H1 (cell line): ENCODE results near the gene VGLL3. TPM values are rescaled to one million over a fixed set of nuclear protein-coding genes. Genes with fewer than 3 reads are reported as not detected.

Source experiments
- BACH1 ChIP-seq: IDR thresholded peaks from 2 replicates; pipeline ENCODE4 v1.6.1; 2012; ENCODE audit warnings: low read length, improper control_type of control experiment
- BCL11A ChIP-seq, 2 experiments: IDR thresholded peaks; one replicate each; pipeline ENCODE4 v1.6.1; 2011; ENCODE audit warnings: low read depth in 2 of 2, low read length in 2 of 2, mild to moderate bottlenecking in 2 of 2
- CBX8 ChIP-seq: fragments of 300-800, 300-1000 bp; sonication (generic); IDR thresholded peaks from 2 replicates; pipeline ENCODE4 v1.7.1; 2016; ENCODE audit warnings: low read depth, low read length, borderline replicate concordance
- CHD7 ChIP-seq: fragments of 300-600 bp; sonication (generic); IDR thresholded peaks from 2 replicates; pipeline ENCODE4 v1.7.1; 2012; ENCODE audit warnings: low read length, moderate library complexity, mild to moderate bottlenecking, inconsistent platforms; ENCODE audit not compliant: insufficient replicate concordance
- GTF2F1 ChIP-seq: IDR thresholded peaks from 2 replicates; pipeline ENCODE4 v1.6.1; 2012; ENCODE audit warnings: low read depth, low read length, improper control_type of control experiment, borderline replicate concordance
- HDAC6 ChIP-seq: IDR thresholded peaks from one replicate; pipeline ENCODE4 v1.7.1; 2012; ENCODE audit warnings: low read depth, mild to moderate bottlenecking, inconsistent platforms, low read length, moderate library complexity
- MAFK ChIP-seq: IDR thresholded peaks from 2 replicates; pipeline ENCODE4 v1.6.1; 2012; ENCODE audit warnings: low read depth, mild to moderate bottlenecking, improper control_type of control experiment, low read length
- NRF1 ChIP-seq: IDR thresholded peaks from 2 replicates; pipeline ENCODE4 v1.6.1; 2011; ENCODE audit warnings: mild to moderate bottlenecking, low read depth, low read length, improper control_type of control experiment
- POLR2A ChIP-seq, 2 experiments: IDR thresholded peaks; 1 replicate in 1 of 2; 2 replicates in 1 of 2; pipeline ENCODE4 v1.6.1; 2011; ENCODE audit warnings: low read depth in 2 of 2, low read length in 2 of 2, mild to moderate bottlenecking in 2 of 2; ENCODE audit errors: control extremely low read depth in 1 of 2
- RFX5 ChIP-seq: IDR thresholded peaks from 2 replicates; pipeline ENCODE4 v1.6.1; 2011; ENCODE audit warnings: low read depth, low read length, improper control_type of control experiment, borderline replicate concordance
- SAP30 ChIP-seq: fragments of 300-600 bp; sonication (generic); IDR thresholded peaks from 2 replicates; pipeline ENCODE4 v1.7.1; 2012; ENCODE audit warnings: low read length, moderate library complexity, mild to moderate bottlenecking, inconsistent platforms; ENCODE audit not compliant: insufficient read depth, insufficient replicate concordance
- SIRT6 ChIP-seq: IDR thresholded peaks from one replicate; pipeline ENCODE4 v1.7.1; 2012; ENCODE audit warnings: low read length, inconsistent platforms
- polyA plus RNA-seq, 7 experiments: library from polyadenylated mRNA; depleted of rRNA in 3 of 7; stranded (reverse) in 5 of 7; unstranded in 2 of 7; fragments of >200 nt in 5 of 7; fragments of 200-250 nt in 2 of 7; gene quantifications; 1 replicate in 5 of 7; 2 replicates in 1 of 7; 4 replicates in 1 of 7; pipeline versions ENCODE4 v1.2.1 to v1.2.3, GENCODE V29; 2011 to 2013; ENCODE audit warnings: missing spikeins in 2 of 7, mixed read lengths in 2 of 7
- total RNA-seq: library from RNA; stranded (reverse); fragmentation: NEBNext Ultra II Directional; extraction: Animal tissue kit (Norgen Biotek cat#: 25700); gene quantifications from 2 replicates; pipeline ENCODE4 v1.2.1, GENCODE V29; 2021

Gene VGLL3
- total and polyA plus RNA-seq, 2 of the 8 experiments (the other 6 are each of a cell fraction or from before 2014, with no cell fraction given) = 13.4 to 24.2 TPM

GRCh38 chr3:86991840-86992435, 989 bp upstream of the VGLL3 start (continued):
- no peak for TF ChIP-seq CHD7
- TF ChIP-seq RFX5 = no peak
- TF ChIP-seq HDAC6 = no peak
- no peak for TF ChIP-seq NRF1
- TF ChIP-seq GTF2F1 = no peak
- no peak for TF ChIP-seq POLR2A (IDR thresholded peaks at IDR 0.05; ENCODE audit: control extremely low read depth in 1 of 2, low read depth in 2 of 2, low read length in 2 of 2)
- no peak for TF ChIP-seq SAP30
- TF ChIP-seq SIRT6 = no peak
- TF ChIP-seq BACH1 = no peak
- TF ChIP-seq MAFK = no peak
- TF ChIP-seq BCL11A (IDR thresholded peaks at IDR 0.05; ENCODE audit: low read depth in 2 of 2, low read length in 2 of 2) = no peak
- no peak for TF ChIP-seq CBX8
